ENCODE measurements around the gene ATXN2.

- TF ChIP-seq GATA2 (IDR thresholded peaks at IDR 0.05; ENCODE audit: low read depth, low read length) (no peak), GATA3 (IDR thresholded peaks at IDR 0.05; ENCODE audit: low read depth, low read length) (no peak)
These were observed 181.1 kb downstream of the ATXN2 start for GRCh38 chr12:111417784-111418593.
